Measurements from ENCODE around the gene SLC6A13. TPM values are rescaled to one million over a fixed set of nuclear protein-coding genes. Genes with fewer than 3 reads are reported as not detected.
A peak's percentile ranks its signal among the peaks of the same experiment; 100 is the strongest.

The SLC6A13 gene
- total and polyA plus RNA-seq, 2 of the 13 experiments (the other 11 are each of a cell fraction or from before 2014, with no cell fraction given) = 0.05 to 0.15 TPM

GRCh38 chr12:210277-211141, 52.1 kb downstream of the SLC6A13 start (continued):
- no peak for TF ChIP-seq ZKSCAN1 (IDR thresholded peaks at IDR 0.05; ENCODE audit: low read length)
- TF ChIP-seq, protein P1, sequence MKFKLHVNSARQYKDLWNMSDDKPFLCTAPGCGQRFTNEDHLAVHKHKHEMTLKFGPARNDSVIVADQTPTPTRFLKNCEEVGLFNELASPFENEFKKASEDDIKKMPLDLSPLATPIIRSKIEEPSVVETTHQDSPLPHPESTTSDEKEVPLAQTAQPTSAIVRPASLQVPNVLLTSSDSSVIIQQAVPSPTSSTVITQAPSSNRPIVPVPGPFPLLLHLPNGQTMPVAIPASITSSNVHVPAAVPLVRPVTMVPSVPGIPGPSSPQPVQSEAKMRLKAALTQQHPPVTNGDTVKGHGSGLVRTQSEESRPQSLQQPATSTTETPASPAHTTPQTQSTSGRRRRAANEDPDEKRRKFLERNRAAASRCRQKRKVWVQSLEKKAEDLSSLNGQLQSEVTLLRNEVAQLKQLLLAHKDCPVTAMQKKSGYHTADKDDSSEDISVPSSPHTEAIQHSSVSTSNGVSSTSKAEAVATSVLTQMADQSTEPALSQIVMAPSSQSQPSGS (CRISPR knock-in tag; IDR thresholded peaks at IDR 0.05) = peak; percentile 98
- TF ChIP-seq HMG20B (CRISPR knock-in tag; conservative IDR thresholded peaks at IDR 0.05) = peak; percentile 100
- TF ChIP-seq PHF5A (CRISPR knock-in tag; IDR thresholded peaks at IDR 0.05; ENCODE audit: low read depth, unreplicated experiment) = peak; percentile 96
- TF ChIP-seq KLF6 (CRISPR knock-in tag; IDR thresholded peaks at IDR 0.05) = peak; percentile 88
- peak; percentile 98 for TF ChIP-seq SMAD3 (CRISPR knock-in tag; IDR thresholded peaks at IDR 0.05)
- TF ChIP-seq HCFC1 (IDR thresholded peaks at IDR 0.05; ENCODE audit: low read depth, low read length) = no peak
- TF ChIP-seq, protein P2, sequence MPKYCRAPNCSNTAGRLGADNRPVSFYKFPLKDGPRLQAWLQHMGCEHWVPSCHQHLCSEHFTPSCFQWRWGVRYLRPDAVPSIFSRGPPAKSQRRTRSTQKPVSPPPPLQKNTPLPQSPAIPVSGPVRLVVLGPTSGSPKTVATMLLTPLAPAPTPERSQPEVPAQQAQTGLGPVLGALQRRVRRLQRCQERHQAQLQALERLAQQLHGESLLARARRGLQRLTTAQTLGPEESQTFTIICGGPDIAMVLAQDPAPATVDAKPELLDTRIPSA (CRISPR knock-in tag; IDR thresholded peaks at IDR 0.05; ENCODE audit: borderline replicate concordance) = no peak
- TF ChIP-seq, protein P3, sequence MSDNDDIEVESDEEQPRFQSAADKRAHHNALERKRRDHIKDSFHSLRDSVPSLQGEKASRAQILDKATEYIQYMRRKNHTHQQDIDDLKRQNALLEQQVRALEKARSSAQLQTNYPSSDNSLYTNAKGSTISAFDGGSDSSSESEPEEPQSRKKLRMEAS (IDR thresholded peaks at IDR 0.05) = peak; percentile 93
- no peak for TF ChIP-seq FOXM1 (CRISPR knock-in tag; IDR thresholded peaks at IDR 0.05)
- peak; percentile 82 for TF ChIP-seq ZNF263 (CRISPR knock-in tag; IDR thresholded peaks at IDR 0.05)
- peak; percentile 64; the same call in 1 of the 2 replicates for TF ChIP-seq ZBTB2 (CRISPR knock-in tag; IDR thresholded peaks at IDR 0.05; ENCODE audit: low read depth)
- peak; percentile 84; the same call in 1 of the 2 replicates for TF ChIP-seq MXD4 (CRISPR knock-in tag; IDR thresholded peaks at IDR 0.05)
- peak; percentile 100 for TF ChIP-seq HOXD1 (CRISPR knock-in tag; IDR thresholded peaks at IDR 0.05)
- TF ChIP-seq ZNF335 (CRISPR knock-in tag; IDR thresholded peaks at IDR 0.05) = peak; percentile 71; the same call in 1 of the 2 replicates
- TF ChIP-seq, protein P4, sequence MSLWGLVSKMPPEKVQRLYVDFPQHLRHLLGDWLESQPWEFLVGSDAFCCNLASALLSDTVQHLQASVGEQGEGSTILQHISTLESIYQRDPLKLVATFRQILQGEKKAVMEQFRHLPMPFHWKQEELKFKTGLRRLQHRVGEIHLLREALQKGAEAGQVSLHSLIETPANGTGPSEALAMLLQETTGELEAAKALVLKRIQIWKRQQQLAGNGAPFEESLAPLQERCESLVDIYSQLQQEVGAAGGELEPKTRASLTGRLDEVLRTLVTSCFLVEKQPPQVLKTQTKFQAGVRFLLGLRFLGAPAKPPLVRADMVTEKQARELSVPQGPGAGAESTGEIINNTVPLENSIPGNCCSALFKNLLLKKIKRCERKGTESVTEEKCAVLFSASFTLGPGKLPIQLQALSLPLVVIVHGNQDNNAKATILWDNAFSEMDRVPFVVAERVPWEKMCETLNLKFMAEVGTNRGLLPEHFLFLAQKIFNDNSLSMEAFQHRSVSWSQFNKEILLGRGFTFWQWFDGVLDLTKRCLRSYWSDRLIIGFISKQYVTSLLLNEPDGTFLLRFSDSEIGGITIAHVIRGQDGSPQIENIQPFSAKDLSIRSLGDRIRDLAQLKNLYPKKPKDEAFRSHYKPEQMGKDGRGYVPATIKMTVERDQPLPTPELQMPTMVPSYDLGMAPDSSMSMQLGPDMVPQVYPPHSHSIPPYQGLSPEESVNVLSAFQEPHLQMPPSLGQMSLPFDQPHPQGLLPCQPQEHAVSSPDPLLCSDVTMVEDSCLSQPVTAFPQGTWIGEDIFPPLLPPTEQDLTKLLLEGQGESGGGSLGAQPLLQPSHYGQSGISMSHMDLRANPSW (CRISPR knock-in tag; IDR thresholded peaks at IDR 0.05; ENCODE audit: borderline replicate concordance) = peak; percentile 96; the same call in 1 of the 2 replicates
- TF ChIP-seq, protein P5, sequence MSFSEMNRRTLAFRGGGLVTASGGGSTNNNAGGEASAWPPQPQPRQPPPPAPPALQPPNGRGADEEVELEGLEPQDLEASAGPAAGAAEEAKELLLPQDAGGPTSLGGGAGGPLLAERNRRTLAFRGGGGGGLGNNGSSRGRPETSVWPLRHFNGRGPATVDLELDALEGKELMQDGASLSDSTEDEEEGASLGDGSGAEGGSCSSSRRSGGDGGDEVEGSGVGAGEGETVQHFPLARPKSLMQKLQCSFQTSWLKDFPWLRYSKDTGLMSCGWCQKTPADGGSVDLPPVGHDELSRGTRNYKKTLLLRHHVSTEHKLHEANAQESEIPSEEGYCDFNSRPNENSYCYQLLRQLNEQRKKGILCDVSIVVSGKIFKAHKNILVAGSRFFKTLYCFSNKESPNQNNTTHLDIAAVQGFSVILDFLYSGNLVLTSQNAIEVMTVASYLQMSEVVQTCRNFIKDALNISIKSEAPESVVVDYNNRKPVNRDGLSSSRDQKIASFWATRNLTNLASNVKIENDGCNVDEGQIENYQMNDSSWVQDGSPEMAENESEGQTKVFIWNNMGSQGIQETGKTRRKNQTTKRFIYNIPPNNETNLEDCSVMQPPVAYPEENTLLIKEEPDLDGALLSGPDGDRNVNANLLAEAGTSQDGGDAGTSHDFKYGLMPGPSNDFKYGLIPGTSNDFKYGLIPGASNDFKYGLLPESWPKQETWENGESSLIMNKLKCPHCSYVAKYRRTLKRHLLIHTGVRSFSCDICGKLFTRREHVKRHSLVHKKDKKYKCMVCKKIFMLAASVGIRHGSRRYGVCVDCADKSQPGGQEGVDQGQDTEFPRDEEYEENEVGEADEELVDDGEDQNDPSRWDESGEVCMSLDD (CRISPR knock-in tag; IDR thresholded peaks at IDR 0.05; ENCODE audit: borderline replicate concordance) = peak; percentile 32; the same call in 1 of the 2 replicates
- peak; percentile 78; the same call in 1 of the 2 replicates for TF ChIP-seq ZNF501 (CRISPR knock-in tag; IDR thresholded peaks at IDR 0.05)
